ENCODE data around the gene FEZF1. TPM values are rescaled to one million over a fixed set of nuclear protein-coding genes. Genes with fewer than 3 reads are reported as not detected.

The FEZF1 gene
- total and polyA plus RNA-seq, 2 experiments from 2014 or later, result 0.13 TPM; not detected in 1

DNA sequence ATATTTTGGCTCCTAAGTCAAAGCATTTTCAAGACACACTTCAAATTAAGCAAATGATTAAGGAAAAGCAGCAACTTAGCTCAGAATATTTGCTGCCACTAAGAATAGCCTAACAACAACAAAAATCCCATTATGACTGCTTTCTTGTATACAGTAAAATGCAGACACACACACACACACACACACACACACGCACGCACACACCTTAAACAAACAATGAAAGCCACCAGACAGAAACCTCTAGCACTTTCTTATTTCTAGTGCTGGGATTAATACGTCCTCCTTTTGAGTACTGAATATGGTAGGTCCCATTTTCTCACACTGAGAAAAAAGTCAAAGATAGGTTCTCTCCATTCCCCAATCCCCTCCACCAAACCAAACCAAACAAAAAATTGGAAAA is 23.4 kb upstream of the FEZF1 start:
- no peak for DNase-seq (ENCODE audit: low spot score)
- Histone ChIP-seq H3K9me3 (ENCODE audit: low read depth) (no peaks in the 10 kb centered on the region), H3K9me2 (replicated peaks; ENCODE audit: insufficient read depth) (no peaks in the 10 kb centered on the region), H3K4me1 (ENCODE audit: insufficient read depth) (no peaks in the 10 kb centered on the region), H4K20me1 (ENCODE audit: insufficient read depth, poor library complexity, severe bottlenecking) (no peaks in the 10 kb centered on the region), H3K27ac (no peak overlapping the region), H2AFZ (no peak overlapping the region), H3K4me2 (no peak overlapping the region), H3K79me2 (no peaks in the 10 kb centered on the region), H3K27me3 (no peaks in the 10 kb centered on the region), H3K4me3 (no peak overlapping the region), H3K36me3 (replicated peaks; ENCODE audit: insufficient read depth, low read depth) (no peaks in the 10 kb centered on the region)
- TF ChIP-seq, protein P1, sequence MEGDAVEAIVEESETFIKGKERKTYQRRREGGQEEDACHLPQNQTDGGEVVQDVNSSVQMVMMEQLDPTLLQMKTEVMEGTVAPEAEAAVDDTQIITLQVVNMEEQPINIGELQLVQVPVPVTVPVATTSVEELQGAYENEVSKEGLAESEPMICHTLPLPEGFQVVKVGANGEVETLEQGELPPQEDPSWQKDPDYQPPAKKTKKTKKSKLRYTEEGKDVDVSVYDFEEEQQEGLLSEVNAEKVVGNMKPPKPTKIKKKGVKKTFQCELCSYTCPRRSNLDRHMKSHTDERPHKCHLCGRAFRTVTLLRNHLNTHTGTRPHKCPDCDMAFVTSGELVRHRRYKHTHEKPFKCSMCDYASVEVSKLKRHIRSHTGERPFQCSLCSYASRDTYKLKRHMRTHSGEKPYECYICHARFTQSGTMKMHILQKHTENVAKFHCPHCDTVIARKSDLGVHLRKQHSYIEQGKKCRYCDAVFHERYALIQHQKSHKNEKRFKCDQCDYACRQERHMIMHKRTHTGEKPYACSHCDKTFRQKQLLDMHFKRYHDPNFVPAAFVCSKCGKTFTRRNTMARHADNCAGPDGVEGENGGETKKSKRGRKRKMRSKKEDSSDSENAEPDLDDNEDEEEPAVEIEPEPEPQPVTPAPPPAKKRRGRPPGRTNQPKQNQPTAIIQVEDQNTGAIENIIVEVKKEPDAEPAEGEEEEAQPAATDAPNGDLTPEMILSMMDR (IDR thresholded peaks at IDR 0.05; ENCODE audit: poor library complexity), result no peak
- TF ChIP-seq EZH2phosphoT487 (IDR thresholded peaks at IDR 0.05; ENCODE audit: low read depth, severe bottlenecking, unreplicated experiment) (no peak), EZH2 (IDR thresholded peaks at IDR 0.05; ENCODE audit: borderline replicate concordance) (no peak)
- WGBS (ENCODE audit: low lambda C conversion rate, missing lambda C conversion rate), result 51% methylated on average over 3 of the region's 3 CpGs

DNA sequence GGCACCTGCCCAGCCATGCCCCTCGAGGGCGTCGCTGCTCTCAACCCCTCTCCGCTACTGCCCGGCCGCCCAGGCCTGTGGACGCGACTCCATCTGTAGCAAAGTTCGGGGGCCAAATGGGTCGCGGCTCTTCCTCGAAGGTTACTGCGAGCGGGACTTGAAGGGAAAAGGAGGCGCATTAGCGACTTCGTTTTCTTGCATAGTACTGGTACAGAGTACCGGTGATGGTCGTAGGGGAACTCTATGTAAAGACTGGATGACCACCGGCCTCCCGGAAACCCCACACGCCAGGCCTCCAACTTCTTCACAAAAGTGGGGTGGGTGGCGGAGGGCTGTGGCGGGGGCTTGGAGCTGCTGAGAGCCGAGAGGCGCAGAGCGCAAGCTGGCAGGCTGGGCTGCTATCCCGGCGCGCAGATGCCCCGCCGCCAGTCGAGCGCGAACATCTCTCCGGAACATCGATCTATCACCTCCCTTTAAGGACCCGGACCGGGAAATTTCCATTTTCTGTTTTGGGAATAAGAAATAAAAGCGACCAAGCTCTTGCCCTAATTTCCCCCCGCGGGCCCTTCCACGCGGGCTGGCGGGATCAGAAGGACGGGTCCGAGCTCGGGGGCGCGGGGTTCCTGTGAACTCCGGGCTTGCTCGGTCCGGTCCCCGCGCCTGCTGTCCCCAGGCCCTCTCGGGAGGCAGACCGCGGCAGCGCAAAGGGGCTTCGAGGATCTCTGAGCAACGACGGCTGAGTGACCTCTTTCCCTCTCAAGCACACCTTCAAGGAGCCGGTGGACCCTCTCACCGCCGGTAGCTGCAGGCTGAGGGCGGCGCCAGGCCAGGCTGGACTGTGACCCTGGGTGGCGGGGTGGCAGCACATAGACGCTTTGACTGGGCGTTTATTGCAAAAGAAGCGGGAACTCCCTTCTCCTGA is 12.2 kb upstream of the FEZF1 start:
- H4K20me1 ChIP-seq (ENCODE audit: insufficient read depth, poor library complexity, severe bottlenecking), result no peaks in the 10 kb centered on the region
- TF ChIP-seq, protein P1 (IDR thresholded peaks at IDR 0.05; ENCODE audit: poor library complexity), result no peak
- TF ChIP-seq EZH2phosphoT487 (IDR thresholded peaks at IDR 0.05; ENCODE audit: low read depth, severe bottlenecking, unreplicated experiment) (peak; percentile 86), EZH2 (IDR thresholded peaks at IDR 0.05; ENCODE audit: borderline replicate concordance) (peak; percentile 96)
- peak; percentile 34 for DNase-seq (ENCODE audit: low spot score)
- H3K4me1 ChIP-seq (ENCODE audit: insufficient read depth), result peaks cover 9% of the 10 kb centered on the region
- no peaks in the 10 kb centered on the region for H3K36me3 ChIP-seq (replicated peaks; ENCODE audit: insufficient read depth, low read depth)
- H3K4me3 ChIP-seq, result no peak overlapping the region
- H3K27ac ChIP-seq, result no peak overlapping the region
- peaks cover 83% of the 10 kb centered on the region for H3K27me3 ChIP-seq
- H2AFZ ChIP-seq, result peak overlapping the region; percentile 47
- H3K4me2 ChIP-seq, result peak overlapping the region; percentile 90
- H3K79me2 ChIP-seq, result no peaks in the 10 kb centered on the region
- no peaks in the 10 kb centered on the region for H3K9me2 ChIP-seq (replicated peaks; ENCODE audit: insufficient read depth)
- H3K9me3 ChIP-seq (ENCODE audit: low read depth), result no peaks in the 10 kb centered on the region
- WGBS (ENCODE audit: low lambda C conversion rate, missing lambda C conversion rate), result 3% methylated on average over 66 of the region's 71 CpGs

DNA sequence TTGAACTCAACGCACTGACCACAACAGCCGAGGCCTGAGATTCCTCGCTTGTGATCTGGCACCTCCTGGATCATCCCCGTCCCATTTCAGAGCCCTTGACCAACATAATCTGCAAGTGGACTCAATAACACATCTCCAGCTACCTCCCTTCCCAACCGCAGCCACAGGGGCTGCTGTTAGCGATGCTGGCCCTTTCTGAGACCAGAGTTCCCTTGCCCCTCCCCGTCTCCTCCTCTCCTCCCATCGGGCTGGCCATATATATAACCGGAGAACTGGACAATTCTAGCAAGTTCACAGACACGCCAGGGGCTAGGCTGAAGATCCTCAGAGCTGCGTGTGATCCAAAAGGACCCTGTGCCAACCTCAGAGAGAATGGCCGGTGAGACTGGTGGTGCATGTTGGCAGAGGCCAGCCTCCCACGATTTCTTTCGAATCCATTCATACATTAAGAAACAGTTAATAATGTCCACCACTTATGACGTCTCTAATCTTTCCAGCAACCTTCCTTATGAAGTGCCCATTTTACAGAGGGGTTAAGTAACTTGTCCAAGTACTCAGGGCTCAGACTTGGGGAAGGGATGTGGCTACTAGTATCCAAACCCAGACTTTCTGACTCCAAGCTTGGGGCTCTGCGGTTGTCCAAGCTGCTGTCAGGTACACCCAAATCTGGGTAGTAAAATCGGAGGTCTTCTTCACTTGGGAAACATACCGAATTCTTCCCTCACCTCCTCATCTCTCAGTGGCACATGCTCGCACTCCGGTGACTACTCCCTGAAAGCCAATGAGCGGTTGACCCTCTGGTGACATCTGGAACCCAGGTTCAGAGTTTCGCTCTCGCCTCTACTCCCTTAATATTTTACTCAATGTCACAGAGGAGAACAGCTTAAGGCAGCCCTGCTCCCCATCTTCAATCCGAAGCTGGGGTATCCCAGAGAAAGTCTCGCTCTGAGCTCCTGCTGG is 11.2 kb upstream of the FEZF1 start:
- H3K4me2 ChIP-seq, result peak overlapping the region; percentile 90

More for the DNA sequence above, 11.2 kb upstream of the FEZF1 start:
- Histone ChIP-seq H3K27ac (no peak overlapping the region), H3K4me3 (no peak overlapping the region), H3K4me1 (ENCODE audit: insufficient read depth) (peaks cover 9% of the 10 kb centered on the region), H2AFZ (no peak overlapping the region), H3K36me3 (replicated peaks; ENCODE audit: insufficient read depth, low read depth) (no peaks in the 10 kb centered on the region), H3K9me2 (replicated peaks; ENCODE audit: insufficient read depth) (no peaks in the 10 kb centered on the region), H3K27me3 (peaks cover 93% of the 10 kb centered on the region), H3K9me3 (ENCODE audit: low read depth) (no peaks in the 10 kb centered on the region), H4K20me1 (ENCODE audit: insufficient read depth, poor library complexity, severe bottlenecking) (no peaks in the 10 kb centered on the region), H3K79me2 (no peaks in the 10 kb centered on the region)
- peak; percentile 1 for TF ChIP-seq EZH2 (IDR thresholded peaks at IDR 0.05; ENCODE audit: borderline replicate concordance)
- no peak for TF ChIP-seq EZH2phosphoT487 (IDR thresholded peaks at IDR 0.05; ENCODE audit: low read depth, severe bottlenecking, unreplicated experiment)
- TF ChIP-seq, protein P1 (IDR thresholded peaks at IDR 0.05; ENCODE audit: poor library complexity), result no peak
- no peak for DNase-seq (ENCODE audit: low spot score)
- WGBS (ENCODE audit: low lambda C conversion rate, missing lambda C conversion rate), result 14% methylated on average over 25 of the region's 25 CpGs

Data from hepatocyte (in vitro differentiated cells).